Mesothelial cell of epicardium (in vitro differentiated cells): ENCODE results near the gene PI16. TPM values are rescaled to one million over a fixed set of nuclear protein-coding genes. Genes with fewer than 3 reads are reported as not detected.

ENCODE experiments used
- DNase-seq, 2 experiments: peaks; one replicate each; pipeline ENCODE4 v3.0.0; 2021; ENCODE audit warnings: low spot score in 2 of 2; ENCODE audit not compliant: unreplicated experiment in 2 of 2
- H3K27ac Mint-ChIP-seq: 2 replicates; pipeline ENCODE4 v1.8.0; 2021; ENCODE audit warnings: mixed read lengths
- H3K27me3 Mint-ChIP-seq: 2 replicates; pipeline ENCODE4 v1.8.0; 2021; ENCODE audit warnings: low read depth, mixed read lengths
- H3K36me3 Mint-ChIP-seq: 2 replicates; pipeline ENCODE4 v1.8.0; 2021; ENCODE audit warnings: mixed read lengths
- H3K4me1 Mint-ChIP-seq: 2 replicates; pipeline ENCODE4 v1.8.0; 2021; ENCODE audit warnings: mixed read lengths
- H3K4me3 Mint-ChIP-seq: 2 replicates; pipeline ENCODE4 v1.8.0; 2021; ENCODE audit warnings: mild to moderate bottlenecking, moderate library complexity, mixed read lengths
- H3K9me3 Mint-ChIP-seq: 2 replicates; pipeline ENCODE4 v1.8.0; 2021; ENCODE audit warnings: mixed read lengths
- total RNA-seq: library from RNA; stranded (reverse); gene quantifications from 3 replicates; pipeline ENCODE4 v1.2.1, GENCODE V29; 2021
- TF ChIP-seq, protein P1 (sequence below): fragments of 200-600 bp; sonication (generic); IDR thresholded peaks from one replicate; pipeline ENCODE4 v1.5.0; 2021; ENCODE audit warnings: antibody characterized with exemption; ENCODE audit not compliant: unreplicated experiment

PI16 gene
- total RNA-seq, 1 donor from 2014 or later, result not detected

DNA sequence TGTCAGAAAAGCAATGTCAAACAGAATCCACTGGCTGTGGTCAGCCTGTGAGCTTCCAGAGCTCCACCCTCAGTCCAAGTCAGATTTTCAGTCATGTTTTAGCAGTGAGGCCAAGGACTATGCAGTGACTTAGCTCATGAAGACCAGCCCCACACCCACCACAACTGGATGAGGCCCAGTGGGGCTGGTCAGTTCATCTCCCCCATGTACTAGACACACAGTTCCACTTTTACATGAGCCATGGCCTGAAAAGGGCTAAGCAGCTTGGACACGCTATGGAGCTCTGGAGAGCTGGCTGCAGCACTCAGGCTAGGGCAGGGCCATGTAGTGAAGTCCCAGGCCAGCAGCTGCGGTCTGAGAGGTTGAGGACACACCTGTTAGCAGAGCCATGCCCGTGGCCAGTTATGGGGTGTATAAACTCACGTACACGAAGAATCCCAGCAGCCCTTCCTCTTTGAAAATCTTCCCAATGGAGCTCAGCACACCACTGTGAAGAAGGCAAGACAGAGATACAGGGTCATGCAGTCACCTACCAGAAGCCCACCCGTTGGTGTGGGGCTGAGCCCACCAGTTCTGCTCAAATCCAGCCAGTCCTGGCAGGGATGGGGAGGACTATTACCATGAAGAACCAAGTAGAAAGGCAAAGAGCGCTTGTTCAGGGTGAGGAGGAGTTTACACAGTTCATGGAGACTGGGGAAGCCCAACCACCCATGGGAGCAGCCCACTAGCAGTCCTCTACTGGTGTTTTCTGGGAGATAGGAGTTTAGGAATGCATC is 20.9 kb downstream of the PI16 start:
- TF ChIP-seq, protein P1, sequence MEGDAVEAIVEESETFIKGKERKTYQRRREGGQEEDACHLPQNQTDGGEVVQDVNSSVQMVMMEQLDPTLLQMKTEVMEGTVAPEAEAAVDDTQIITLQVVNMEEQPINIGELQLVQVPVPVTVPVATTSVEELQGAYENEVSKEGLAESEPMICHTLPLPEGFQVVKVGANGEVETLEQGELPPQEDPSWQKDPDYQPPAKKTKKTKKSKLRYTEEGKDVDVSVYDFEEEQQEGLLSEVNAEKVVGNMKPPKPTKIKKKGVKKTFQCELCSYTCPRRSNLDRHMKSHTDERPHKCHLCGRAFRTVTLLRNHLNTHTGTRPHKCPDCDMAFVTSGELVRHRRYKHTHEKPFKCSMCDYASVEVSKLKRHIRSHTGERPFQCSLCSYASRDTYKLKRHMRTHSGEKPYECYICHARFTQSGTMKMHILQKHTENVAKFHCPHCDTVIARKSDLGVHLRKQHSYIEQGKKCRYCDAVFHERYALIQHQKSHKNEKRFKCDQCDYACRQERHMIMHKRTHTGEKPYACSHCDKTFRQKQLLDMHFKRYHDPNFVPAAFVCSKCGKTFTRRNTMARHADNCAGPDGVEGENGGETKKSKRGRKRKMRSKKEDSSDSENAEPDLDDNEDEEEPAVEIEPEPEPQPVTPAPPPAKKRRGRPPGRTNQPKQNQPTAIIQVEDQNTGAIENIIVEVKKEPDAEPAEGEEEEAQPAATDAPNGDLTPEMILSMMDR, result no peak
- H3K36me3 Mint-ChIP-seq, result peaks cover 30% of the 10 kb centered on the region
- H3K9me3 Mint-ChIP-seq, result no peaks in the 10 kb centered on the region
- H3K4me1 Mint-ChIP-seq, result peaks cover 15% of the 10 kb centered on the region
- no peaks in the 10 kb centered on the region for H3K27me3 Mint-ChIP-seq
- H3K27ac Mint-ChIP-seq, result no peak overlapping the region
- DNase-seq, result no peak
- H3K4me3 Mint-ChIP-seq, result no peak overlapping the region

- Mint-ChIP-seq H3K36me3 (peaks cover 29% of the 10 kb centered on the region), H3K27ac (no peak overlapping the region), H3K9me3 (no peaks in the 10 kb centered on the region), H3K4me3 (no peak overlapping the region), H3K4me1 (peaks cover 20% of the 10 kb centered on the region), H3K27me3 (no peaks in the 10 kb centered on the region)
- DNase-seq, result no peak
- TF ChIP-seq, protein P1, result no peak
Measured at GRCh38 chr6:36976007-36976264, 21.4 kb downstream of the PI16 start.

GRCh38 chr6:36976509-36976908 is 22.0 kb downstream of the PI16 start:
- TF ChIP-seq, protein P1, result no peak
- no peak overlapping the region for H3K4me3 Mint-ChIP-seq
- H3K36me3 Mint-ChIP-seq, result peaks cover 29% of the 10 kb centered on the region
- H3K27ac Mint-ChIP-seq, result no peak overlapping the region
- no peak for DNase-seq
- no peaks in the 10 kb centered on the region for H3K27me3 Mint-ChIP-seq
- H3K4me1 Mint-ChIP-seq, result peaks cover 25% of the 10 kb centered on the region
- no peaks in the 10 kb centered on the region for H3K9me3 Mint-ChIP-seq

DNA sequence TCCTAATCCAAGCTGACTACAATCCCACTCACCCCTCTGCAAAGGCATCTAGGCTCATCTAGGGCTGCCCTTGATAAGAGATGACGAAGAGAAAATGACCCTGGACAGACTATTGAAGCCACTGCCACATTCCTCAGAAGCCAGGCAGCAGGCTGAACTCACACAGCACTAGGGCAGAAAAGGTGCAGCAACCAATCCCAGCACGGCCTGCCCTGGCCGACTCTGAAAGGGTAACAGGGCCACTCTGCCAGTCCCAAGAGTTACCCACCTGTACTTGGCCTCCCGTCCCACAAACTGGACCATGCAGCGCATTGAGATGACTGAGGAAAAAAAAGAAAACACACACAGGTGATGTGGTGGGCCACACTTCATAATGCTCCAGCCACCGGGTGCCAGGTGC is 22.4 kb downstream of the PI16 start:
- TF ChIP-seq, protein P1, result no peak
- Mint-ChIP-seq H3K27ac (no peak overlapping the region), H3K4me3 (no peak overlapping the region), H3K27me3 (no peaks in the 10 kb centered on the region), H3K36me3 (peaks cover 26% of the 10 kb centered on the region), H3K9me3 (no peaks in the 10 kb centered on the region), H3K4me1 (peaks cover 30% of the 10 kb centered on the region)
- no peak for DNase-seq

GRCh38 chr6:36977470-36977941 is 23.0 kb downstream of the PI16 start:
- H3K4me1 Mint-ChIP-seq, result peaks cover 32% of the 10 kb centered on the region

More at GRCh38 chr6:36977470-36977941, 23.0 kb downstream of the PI16 start:
- Mint-ChIP-seq H3K36me3 (peaks cover 22% of the 10 kb centered on the region), H3K9me3 (no peaks in the 10 kb centered on the region), H3K27me3 (no peaks in the 10 kb centered on the region), H3K4me3 (no peak overlapping the region), H3K27ac (no peak overlapping the region)
- no peak for DNase-seq
- TF ChIP-seq, protein P1, result no peak
